DMS 273 (cell line): ENCODE data around the gene DNAJC28.

Experiments used
- DNase-seq: peaks from one replicate; lab custom pipeline; 2025; ENCODE audit not compliant: unreplicated experiment; lab: John Stamatoyannopoulos, UW

Gene DNAJC28

GRCh38 chr21:33441489-33442477 lies 49.7 kb downstream of the DNAJC28 start:
- DNase-seq: peak; percentile 46
